Dendritic cell treated with granulocyte-macrophage colony-stimulating factor and Interleukin-4, amounts not matched to agents 40 ng/mL and 50 ng/mL, for 4 days (primary cell): ENCODE data around the gene NEDD4L.

Experiments used
- H3K27ac Mint-ChIP-seq: one replicate; pipeline ENCODE4 v1.8.0; 2022; ENCODE audit warnings: mild to moderate bottlenecking, mixed read lengths
- H3K27me3 Mint-ChIP-seq: one replicate; pipeline ENCODE4 v1.8.0; 2022; ENCODE audit warnings: mild to moderate bottlenecking, mixed read lengths
- H3K36me3 Mint-ChIP-seq: one replicate; pipeline ENCODE4 v1.8.0; 2022; ENCODE audit warnings: low read depth, mixed read lengths
- H3K4me1 Mint-ChIP-seq: one replicate; pipeline ENCODE4 v1.8.0; 2022; ENCODE audit warnings: low read depth, mixed read lengths
- H3K4me3 Mint-ChIP-seq: one replicate; pipeline ENCODE4 v1.8.0; 2022; ENCODE audit warnings: mild to moderate bottlenecking, moderate library complexity, mixed read lengths
- H3K9me3 Mint-ChIP-seq: one replicate; pipeline ENCODE4 v1.8.0; 2022; ENCODE audit warnings: mixed read lengths
- intact Hi-C: fragments of 100-400 bp; cut with micrococcal nuclease; formaldehyde crosslinking; loops from one replicate; pipeline ENCODE4 v1.15.0; 2022

The NEDD4L gene

DNA sequence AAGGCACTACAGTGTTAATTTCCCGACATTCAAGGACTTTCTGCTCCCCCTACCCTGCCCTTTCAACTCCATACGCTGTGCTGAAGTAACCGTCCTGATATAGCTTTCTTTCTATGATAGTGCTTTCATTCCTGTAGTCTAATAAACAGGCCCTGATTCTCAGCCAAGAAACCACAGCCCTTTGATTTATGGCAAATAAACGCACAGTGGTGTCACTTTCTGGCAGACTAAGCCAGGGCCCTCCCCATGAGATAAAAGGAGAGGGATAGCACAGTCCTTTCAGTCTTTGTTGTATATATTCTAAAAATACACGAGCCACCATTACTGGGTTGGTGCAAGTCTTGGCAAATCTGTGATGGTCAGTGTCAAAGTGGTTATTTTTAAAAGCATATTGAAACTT is 293.7 kb downstream of the NEDD4L start:
- H3K4me1 Mint-ChIP-seq, result peaks cover 5% of the 10 kb centered on the region
- intact Hi-C loops, result no loop called here
- no peaks in the 10 kb centered on the region for H3K27me3 Mint-ChIP-seq
- peaks cover 53% of the 10 kb centered on the region for H3K36me3 Mint-ChIP-seq
- H3K27ac Mint-ChIP-seq, result no peak overlapping the region
- no peaks in the 10 kb centered on the region for H3K9me3 Mint-ChIP-seq
- H3K4me3 Mint-ChIP-seq, result no peak overlapping the region

DNA sequence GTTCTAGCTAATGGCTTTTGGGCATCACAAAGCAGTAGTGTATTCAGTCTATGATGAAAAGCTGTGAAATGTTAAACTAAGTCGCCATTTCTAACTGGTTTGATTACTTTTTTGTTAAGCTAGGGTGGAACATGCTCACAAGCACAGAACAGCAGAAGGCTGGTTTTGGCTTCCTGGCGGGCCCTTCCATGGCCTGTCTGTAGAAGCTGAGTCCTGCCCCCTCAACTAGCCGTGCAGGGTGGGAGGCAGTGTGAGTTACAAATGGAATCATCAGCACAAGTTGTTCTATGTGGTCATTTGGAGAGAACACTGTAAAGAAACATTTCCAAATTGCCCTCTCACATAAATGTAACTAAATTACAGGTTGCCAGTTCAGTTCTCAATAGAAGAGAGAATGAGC is 294.1 kb downstream of the NEDD4L start:
- Mint-ChIP-seq H3K27me3 (no peaks in the 10 kb centered on the region), H3K4me1 (peaks cover 5% of the 10 kb centered on the region), H3K4me3 (no peak overlapping the region), H3K27ac (no peak overlapping the region), H3K9me3 (no peaks in the 10 kb centered on the region), H3K36me3 (peaks cover 57% of the 10 kb centered on the region)
- intact Hi-C loops, result no loop called here

DNA sequence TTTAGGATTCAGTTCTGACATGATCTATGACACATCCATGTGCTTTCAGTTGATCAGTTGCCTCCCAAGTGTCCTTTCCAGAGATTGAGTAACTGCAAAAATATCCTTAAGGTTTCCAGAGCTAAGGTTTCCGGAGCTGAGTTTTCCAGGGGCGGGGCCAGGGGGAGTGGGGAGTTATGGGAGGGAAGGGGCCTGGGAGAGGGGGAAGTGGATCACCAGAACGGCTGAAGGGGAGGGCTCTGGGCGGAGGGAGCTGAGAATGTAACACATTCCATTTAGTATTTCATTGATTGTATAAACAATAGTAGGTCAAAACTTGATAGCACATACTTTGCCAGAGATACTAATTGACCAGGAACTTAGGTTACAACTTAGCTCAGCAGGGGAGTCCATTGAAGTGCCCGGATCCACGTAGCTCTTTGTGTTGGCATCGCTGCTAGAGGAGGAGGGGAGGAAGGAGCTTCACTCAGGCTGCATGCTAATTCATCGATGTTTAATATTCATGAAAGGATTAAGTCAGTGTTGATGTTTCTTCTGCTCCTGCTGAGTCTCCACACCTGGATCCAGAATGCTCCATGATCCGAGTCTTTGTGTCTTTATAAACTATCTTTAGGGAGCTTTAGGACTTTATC is 295.1 kb downstream of the NEDD4L start:
- H3K9me3 Mint-ChIP-seq, result no peaks in the 10 kb centered on the region
- H3K36me3 Mint-ChIP-seq, result peaks cover 57% of the 10 kb centered on the region
- no peak overlapping the region for H3K27ac Mint-ChIP-seq
- H3K4me3 Mint-ChIP-seq, result no peak overlapping the region
- no peaks in the 10 kb centered on the region for H3K27me3 Mint-ChIP-seq
- peaks cover 5% of the 10 kb centered on the region for H3K4me1 Mint-ChIP-seq
- intact Hi-C loops, result no loop called here

DNA sequence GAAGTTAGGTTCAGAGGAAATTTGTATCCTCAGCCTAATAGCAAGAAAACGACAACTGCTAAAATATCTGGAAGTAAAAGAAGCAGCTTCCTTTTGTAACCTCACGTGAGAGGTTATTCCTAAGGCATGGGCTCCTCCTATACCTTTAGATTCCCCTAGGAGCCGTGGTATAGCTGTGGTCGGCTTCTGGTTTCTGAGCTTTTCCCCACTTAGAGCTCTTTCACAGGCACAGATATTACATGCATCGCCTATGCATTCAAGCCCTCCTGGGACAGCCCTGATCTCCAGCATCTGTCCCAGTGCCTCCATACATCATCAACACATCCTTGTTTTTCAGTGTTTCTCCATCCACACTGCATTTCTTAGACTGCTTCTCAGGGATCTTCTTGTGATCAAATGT is 295.9 kb downstream of the NEDD4L start:
- no peak overlapping the region for H3K4me3 Mint-ChIP-seq
- peaks cover 54% of the 10 kb centered on the region for H3K36me3 Mint-ChIP-seq
- H3K27me3 Mint-ChIP-seq, result no peaks in the 10 kb centered on the region
- H3K4me1 Mint-ChIP-seq, result peaks cover 5% of the 10 kb centered on the region
- intact Hi-C loops, result no loop called here
- no peak overlapping the region for H3K27ac Mint-ChIP-seq
- H3K9me3 Mint-ChIP-seq, result no peaks in the 10 kb centered on the region

DNA sequence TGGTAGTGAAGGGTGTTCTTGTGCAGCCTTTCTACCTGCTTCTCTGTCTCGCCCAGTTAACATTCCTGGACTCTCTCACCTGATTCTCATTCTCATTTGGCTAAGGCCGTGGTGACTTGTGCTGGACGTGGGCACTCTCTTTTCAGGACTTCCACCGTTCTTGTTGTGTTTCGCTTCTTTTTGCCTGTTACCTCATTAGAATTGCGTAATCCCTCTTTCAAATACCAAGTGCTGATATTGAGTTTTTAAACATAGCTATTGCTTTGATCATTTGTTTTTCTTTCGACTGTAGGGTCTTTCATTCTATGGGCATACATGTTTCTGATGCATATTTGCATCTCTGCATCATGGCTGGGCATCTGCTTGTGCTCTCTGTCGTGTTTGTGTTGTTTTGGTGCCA is 297.9 kb downstream of the NEDD4L start:
- Mint-ChIP-seq H3K27ac (no peak overlapping the region), H3K36me3 (peaks cover 50% of the 10 kb centered on the region), H3K27me3 (no peaks in the 10 kb centered on the region), H3K4me1 (peaks cover 5% of the 10 kb centered on the region), H3K4me3 (no peak overlapping the region), H3K9me3 (no peaks in the 10 kb centered on the region)
- intact Hi-C loops, result no loop called here

DNA sequence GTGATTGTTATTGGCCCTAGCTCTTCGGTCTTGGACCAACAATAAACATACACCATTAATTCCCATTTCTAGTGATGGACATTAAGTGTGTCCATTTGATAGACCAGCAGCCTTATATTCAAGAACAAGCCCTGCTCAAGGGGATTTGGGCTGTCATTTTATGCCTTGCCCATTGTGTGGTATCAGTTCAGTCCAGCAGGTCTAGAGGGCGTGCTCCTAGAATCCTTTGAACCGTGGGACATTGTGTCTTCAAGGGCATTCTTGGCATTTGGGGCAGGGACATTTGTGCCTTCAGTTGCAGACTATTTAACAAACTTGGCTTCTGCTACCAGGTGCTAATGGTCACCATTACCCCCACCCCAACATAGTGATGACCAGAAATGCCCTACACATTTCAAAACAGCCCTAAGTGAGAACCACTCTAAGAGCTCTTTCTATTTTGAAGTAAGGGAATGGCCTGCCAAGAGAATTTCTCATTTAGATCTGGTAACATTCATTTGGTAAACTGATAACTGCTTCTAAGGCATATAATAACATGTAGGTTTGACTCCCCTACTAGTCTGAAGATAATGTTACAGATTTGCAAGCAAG is 300.1 kb downstream of the NEDD4L start:
- intact Hi-C loops, result no loop called here
- H3K27me3 Mint-ChIP-seq, result no peaks in the 10 kb centered on the region
- H3K4me3 Mint-ChIP-seq, result no peak overlapping the region
- peaks cover 47% of the 10 kb centered on the region for H3K36me3 Mint-ChIP-seq
- H3K9me3 Mint-ChIP-seq, result no peaks in the 10 kb centered on the region
- no peak overlapping the region for H3K27ac Mint-ChIP-seq
- H3K4me1 Mint-ChIP-seq, result peaks cover 14% of the 10 kb centered on the region

DNA sequence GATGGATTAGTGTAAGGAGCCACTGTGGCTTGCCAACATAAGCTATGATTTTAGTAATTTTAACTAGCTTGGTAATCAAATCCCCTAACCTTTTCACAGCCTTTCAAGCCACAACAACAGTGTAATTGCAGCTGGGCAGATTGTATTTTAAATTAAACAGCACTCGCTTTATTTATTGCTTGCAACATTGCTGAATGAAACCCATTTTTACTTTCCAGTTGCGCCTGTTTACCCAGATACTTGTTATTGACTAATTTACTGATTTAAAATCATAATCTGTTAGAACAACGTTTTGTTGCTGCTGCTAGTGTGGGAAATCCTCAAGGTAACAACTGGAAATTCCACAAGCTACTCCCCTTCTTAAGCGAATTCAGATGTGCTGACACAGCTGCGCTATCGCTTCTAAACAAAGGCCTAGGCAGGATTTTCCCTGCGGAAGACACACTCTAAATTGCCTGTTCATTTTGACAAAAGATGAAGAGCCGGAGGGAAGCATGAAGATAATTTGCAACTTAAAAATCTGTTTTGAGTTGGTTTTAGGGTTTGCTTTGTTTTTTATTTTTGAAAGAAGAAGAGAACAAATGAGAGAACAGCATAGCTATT is 300.9 kb downstream of the NEDD4L start:
- Mint-ChIP-seq H3K4me3 (no peak overlapping the region), H3K27ac (no peak overlapping the region), H3K27me3 (no peaks in the 10 kb centered on the region), H3K9me3 (no peaks in the 10 kb centered on the region), H3K4me1 (peaks cover 16% of the 10 kb centered on the region), H3K36me3 (peaks cover 47% of the 10 kb centered on the region)
- intact Hi-C loops, result no loop called here

DNA sequence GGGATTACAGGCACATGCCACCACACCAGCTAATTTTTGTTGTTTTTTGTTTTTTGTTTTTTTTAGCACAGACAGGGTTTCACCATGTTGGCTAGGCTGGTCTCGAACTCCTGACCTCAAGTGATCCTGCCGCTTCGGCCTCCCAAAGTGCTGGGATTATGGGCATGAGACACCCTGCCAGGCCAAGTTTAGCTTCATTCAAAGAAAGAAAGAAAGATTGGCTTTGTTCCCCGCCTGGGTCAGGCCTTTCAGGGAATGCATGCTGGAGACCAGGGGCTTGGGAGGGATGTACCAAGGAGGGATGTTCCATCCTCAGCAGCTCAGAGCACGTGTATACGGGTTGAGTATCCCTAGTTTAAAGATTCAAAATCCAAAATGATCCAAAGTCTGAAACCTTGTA is 301.8 kb downstream of the NEDD4L start:
- Mint-ChIP-seq H3K4me3 (no peak overlapping the region), H3K27ac (no peak overlapping the region)

DNA sequence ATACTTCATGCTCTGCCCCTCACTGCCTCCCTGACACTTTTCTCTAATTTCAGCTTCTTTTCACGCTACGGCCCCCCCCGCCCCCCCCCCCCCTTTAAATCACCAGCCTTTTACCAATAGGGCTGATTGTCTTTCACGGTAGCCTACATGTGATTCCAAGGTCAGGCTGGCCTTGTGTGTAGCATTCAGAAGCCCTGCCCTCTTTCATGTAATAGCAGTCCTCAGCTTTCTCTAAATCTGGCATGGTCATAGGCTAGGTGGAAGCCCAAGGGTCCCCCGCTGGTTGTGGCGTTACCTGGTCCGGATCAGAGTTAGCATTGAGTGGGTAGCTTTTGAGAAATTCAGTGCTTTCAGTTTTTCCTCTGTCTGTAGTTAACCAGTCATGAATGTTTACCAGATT is 303.1 kb downstream of the NEDD4L start:
- intact Hi-C loops, result no loop called here
- H3K27ac Mint-ChIP-seq, result no peak overlapping the region
- H3K27me3 Mint-ChIP-seq, result no peaks in the 10 kb centered on the region
- peaks cover 11% of the 10 kb centered on the region for H3K4me1 Mint-ChIP-seq
- H3K9me3 Mint-ChIP-seq, result no peaks in the 10 kb centered on the region
- no peak overlapping the region for H3K4me3 Mint-ChIP-seq
- peaks cover 39% of the 10 kb centered on the region for H3K36me3 Mint-ChIP-seq

More for the DNA sequence above, 301.8 kb downstream of the NEDD4L start:
- intact Hi-C loops, result no loop called here
- peaks cover 48% of the 10 kb centered on the region for H3K36me3 Mint-ChIP-seq
- peaks cover 16% of the 10 kb centered on the region for H3K4me1 Mint-ChIP-seq
- H3K27me3 Mint-ChIP-seq, result no peaks in the 10 kb centered on the region
- H3K9me3 Mint-ChIP-seq, result no peaks in the 10 kb centered on the region

DNA sequence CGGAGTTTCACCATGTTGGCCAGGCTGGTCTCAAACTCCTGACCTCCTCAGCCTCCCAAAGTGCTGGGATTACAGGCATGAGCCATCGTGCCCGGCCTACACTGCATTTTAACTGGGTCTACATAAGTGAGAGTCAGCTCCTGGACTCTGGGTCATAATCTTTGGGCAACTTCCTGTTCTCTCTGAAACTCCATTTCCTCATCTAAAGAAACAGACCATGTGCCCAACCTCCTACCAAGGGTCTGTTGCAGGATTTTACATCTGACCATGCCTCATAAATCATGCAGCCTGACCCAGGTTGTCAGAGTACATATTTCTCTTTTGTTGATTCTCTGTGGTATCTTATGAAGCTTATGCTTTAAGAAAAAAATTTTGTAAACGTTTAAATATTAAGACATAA is 304.5 kb downstream of the NEDD4L start:
- Mint-ChIP-seq H3K27me3 (no peaks in the 10 kb centered on the region), H3K9me3 (no peaks in the 10 kb centered on the region), H3K4me1 (peaks cover 11% of the 10 kb centered on the region), H3K27ac (no peak overlapping the region), H3K36me3 (peaks cover 35% of the 10 kb centered on the region), H3K4me3 (no peak overlapping the region)
- intact Hi-C loops, result no loop called here

DNA sequence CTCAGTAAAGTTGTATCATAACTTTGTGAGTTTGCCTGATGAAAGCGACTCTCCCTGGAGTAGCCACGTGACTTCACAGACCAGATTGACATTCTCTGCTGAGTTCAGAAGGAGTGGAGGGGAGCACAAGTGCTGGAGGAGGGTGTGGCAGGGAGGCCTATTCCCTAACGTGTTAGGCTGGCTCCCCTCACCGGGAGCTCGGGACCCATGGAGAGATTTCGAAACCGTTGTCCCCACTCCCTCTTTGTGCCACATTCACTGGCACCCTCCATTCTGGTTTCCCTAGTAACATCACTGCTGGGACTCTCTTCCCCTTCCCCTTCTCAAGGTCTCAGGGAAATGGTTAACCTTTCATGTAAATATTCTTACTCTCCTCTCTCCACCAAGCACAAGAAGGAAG is 304.9 kb downstream of the NEDD4L start:
- intact Hi-C loops, result no loop called here
- no peaks in the 10 kb centered on the region for H3K9me3 Mint-ChIP-seq
- H3K27ac Mint-ChIP-seq, result no peak overlapping the region
- peaks cover 31% of the 10 kb centered on the region for H3K36me3 Mint-ChIP-seq
- H3K27me3 Mint-ChIP-seq, result no peaks in the 10 kb centered on the region
- no peak overlapping the region for H3K4me3 Mint-ChIP-seq
- H3K4me1 Mint-ChIP-seq, result peaks cover 11% of the 10 kb centered on the region

DNA sequence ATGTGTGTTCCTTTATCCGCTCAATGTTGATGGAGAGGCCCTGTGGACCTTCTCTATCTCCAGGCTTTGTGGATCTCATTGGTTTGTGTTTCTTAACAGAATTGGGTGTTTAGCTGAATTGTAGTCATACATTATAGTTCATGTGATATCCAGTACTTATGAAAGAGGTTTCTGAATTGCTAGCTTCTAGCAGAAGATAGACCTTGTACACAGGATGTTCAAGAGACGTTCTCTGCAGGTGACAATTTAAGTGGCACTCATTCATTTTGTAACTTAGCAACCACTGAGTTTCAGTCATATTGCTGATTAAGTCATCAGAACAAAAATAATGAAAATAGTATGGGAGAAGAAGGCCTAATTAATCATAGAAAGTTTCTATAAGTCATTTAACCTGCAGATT is 305.6 kb downstream of the NEDD4L start:
- H3K36me3 Mint-ChIP-seq, result peaks cover 33% of the 10 kb centered on the region
- no peak overlapping the region for H3K4me3 Mint-ChIP-seq
- peaks cover 11% of the 10 kb centered on the region for H3K4me1 Mint-ChIP-seq
- no peak overlapping the region for H3K27ac Mint-ChIP-seq
- intact Hi-C loops, result no loop called here
- no peaks in the 10 kb centered on the region for H3K9me3 Mint-ChIP-seq
- H3K27me3 Mint-ChIP-seq, result no peaks in the 10 kb centered on the region

DNA sequence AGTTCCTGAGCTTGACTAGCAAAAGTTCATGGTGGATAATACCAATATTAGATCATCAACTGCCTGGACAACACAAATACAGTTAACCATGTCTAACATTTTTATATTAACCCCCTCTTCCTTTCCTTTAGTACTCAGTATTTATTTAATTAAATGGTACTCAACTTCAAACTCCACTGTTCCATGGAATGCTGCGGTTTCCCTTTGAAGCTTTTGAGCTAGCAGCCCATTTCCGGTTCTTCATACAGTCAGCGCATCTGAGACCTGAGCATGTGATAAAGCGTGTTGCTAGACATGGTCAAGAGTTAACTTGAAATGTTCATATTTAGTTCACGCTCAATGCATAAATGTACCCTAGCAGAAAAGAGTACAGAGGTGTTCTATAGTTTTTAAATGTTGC is 306.5 kb downstream of the NEDD4L start:
- Mint-ChIP-seq H3K4me3 (no peak overlapping the region), H3K9me3 (no peaks in the 10 kb centered on the region), H3K27me3 (no peaks in the 10 kb centered on the region), H3K4me1 (peaks cover 11% of the 10 kb centered on the region), H3K27ac (no peak overlapping the region), H3K36me3 (peaks cover 30% of the 10 kb centered on the region)
- intact Hi-C loops, result no loop called here

DNA sequence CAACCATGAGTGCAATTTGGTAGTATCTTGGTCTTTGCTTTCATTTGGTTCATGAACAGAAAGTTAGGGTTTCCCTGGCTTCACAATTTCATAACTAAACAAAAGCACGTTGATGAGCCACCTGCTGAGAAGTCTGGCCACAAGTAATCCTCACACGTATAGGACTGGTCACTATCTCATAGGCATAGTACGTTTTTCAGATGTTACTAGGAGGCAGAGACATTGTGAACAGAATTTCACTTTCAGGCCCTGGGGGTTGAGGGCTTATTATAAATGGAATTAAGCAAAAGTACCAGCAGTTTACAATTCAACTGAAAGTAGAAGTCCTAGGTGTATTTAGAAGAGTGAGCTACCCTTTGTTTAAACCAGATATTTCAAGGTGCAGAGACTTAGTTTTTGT is 307.8 kb downstream of the NEDD4L start:
- intact Hi-C loops, result no loop called here
- Mint-ChIP-seq H3K4me3 (no peak overlapping the region), H3K36me3 (peaks cover 38% of the 10 kb centered on the region), H3K27me3 (no peaks in the 10 kb centered on the region), H3K27ac (no peak overlapping the region), H3K4me1 (peaks cover 11% of the 10 kb centered on the region), H3K9me3 (no peaks in the 10 kb centered on the region)

DNA sequence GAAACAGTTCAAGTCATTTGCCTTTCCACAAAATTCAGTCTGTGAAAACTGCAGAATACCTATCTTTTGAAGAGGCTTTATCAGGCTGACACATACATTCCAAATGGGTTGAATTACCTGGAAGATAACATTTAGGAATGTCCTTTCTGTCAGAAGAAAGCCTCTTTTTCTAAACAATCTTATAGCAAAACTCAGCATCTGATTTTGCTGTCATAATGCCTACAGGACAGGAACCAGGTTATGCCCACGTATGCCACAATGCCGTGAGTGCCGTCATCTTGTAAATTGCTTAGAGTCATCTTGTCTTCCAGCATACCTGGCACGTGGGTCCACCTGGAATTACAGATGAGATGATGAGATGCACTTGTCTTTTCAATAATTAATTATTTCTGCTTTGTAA is 309.6 kb downstream of the NEDD4L start:
- Mint-ChIP-seq H3K4me3 (no peak overlapping the region), H3K4me1 (peaks cover 8% of the 10 kb centered on the region), H3K9me3 (no peaks in the 10 kb centered on the region), H3K36me3 (peaks cover 38% of the 10 kb centered on the region), H3K27ac (no peak overlapping the region), H3K27me3 (no peaks in the 10 kb centered on the region)
- intact Hi-C loops, result no loop called here
